Vagina (tissue), 2 donors: ENCODE results near the gene STARD10.

Experiments
- CTCF ChIP-seq, 3 experiments: fragments of 450-650 bp in 2 of 3; fragments of 200-600 bp in 1 of 3; sonication (generic) in 1 of 3; IDR thresholded peaks; one replicate each; pipeline ENCODE4 v1.5.1; 2017 to 2019; ENCODE audit warnings: antibody characterized with exemption in 3 of 3, mild to moderate bottlenecking in 2 of 3, moderate library complexity in 2 of 3
- POLR2AphosphoS5 ChIP-seq, 2 donors: sonication (generic); formaldehyde crosslinking; IDR thresholded peaks; one replicate each; pipeline ENCODE4 v1.9.0; 2017; ENCODE audit warnings: antibody characterized with exemption in 2 of 2, mild to moderate bottlenecking in 2 of 2, low read depth in 1 of 2; ENCODE audit not compliant: insufficient read depth in 1 of 2

DNA sequence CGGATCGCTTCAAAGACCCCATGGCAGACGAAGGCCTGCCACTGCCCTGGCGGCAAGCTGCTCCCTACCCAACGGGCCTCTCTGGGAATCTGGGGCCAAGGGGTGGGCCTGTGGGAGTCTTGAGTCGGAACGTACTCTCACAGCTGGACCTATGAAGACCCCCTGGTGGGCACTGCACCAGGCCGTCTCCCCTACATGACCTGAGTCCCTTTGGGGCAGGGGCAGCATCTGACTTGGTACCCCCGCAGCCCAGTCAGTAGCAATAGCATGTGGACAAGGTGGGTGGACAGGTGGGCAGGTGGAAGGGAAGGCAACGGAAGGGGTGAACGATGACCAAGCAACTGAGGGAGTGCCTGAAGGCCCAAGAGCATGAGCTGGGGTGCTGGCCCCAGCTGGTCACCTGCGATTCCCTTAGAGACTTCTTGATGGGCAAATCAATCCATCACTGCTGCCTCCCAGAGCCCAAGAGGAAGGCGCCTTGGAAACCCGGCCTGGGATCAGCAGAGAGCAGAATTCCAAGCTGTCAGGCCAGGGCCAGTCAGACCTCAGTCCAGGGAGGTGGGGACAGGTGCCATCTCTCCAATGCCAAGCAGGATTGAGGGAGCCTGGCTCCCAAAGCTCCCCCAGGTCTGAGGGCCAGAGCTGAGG, 76.9 kb downstream of the STARD10 start:
- TF ChIP-seq POLR2AphosphoS5 (IDR thresholded peaks at IDR 0.05; ENCODE audit: insufficient read depth in 1 of 2, low read depth in 1 of 2), result no peak
- no peak for TF ChIP-seq CTCF (IDR thresholded peaks at IDR 0.05)
